HepG2 (cell line): ENCODE measurements around the gene COQ8B. TPM values are rescaled to one million over a fixed set of nuclear protein-coding genes. Genes with fewer than 3 reads are reported as not detected.

ENCODE experiments used
- ATAC-seq: fragments of 200-7000 bp; cut with Tn5 transposase; 3 replicates; pipeline ENCODE4 v1.9.1; 2020; ENCODE audit warnings: mild to moderate bottlenecking, moderate library complexity
- BruUV-seq: library from RNA; stranded (reverse); fragments of 400-500 nt; replicated peaks from 2 replicates; lab custom pipeline; 2021; lab: Mats Ljungman, UMichigan
- CTCF ChIA-PET: fragments of 300-600 bp; formaldehyde crosslinking; extraction: SDS; loops from one replicate; lab custom pipeline; 2021; ENCODE audit warnings: low total read pairs, inconsistent platforms, low intra/inter-chr PET ratio; lab: Yijun Ruan, JAX
- POLR2A ChIA-PET: fragments of 350-600 bp; sonication (Branson Sonifier 250); formaldehyde crosslinking; loops from one replicate; lab custom pipeline; 2020; ENCODE audit warnings: antibody characterized with exemption, inconsistent platforms; lab: Yijun Ruan, JAX
- DNase-seq: peaks from one replicate; pipeline ENCODE4 v3.0.0-alpha.2; 2015; ENCODE audit warnings: low spot score
- FAIRE-seq: peaks from 3 replicates; lab custom pipeline; 2011; peaks lifted over from hg19 to GRCh38; lab: Jason Lieb, UNC
- H2AFZ ChIP-seq: one replicate; pipeline ENCODE4 v1.6.1; 2011; ENCODE audit warnings: low read length, inconsistent platforms
- H3K27ac ChIP-seq: fragments of 300-600 bp; 3 replicates; pipeline ENCODE4 v1.8.0; 2011; ENCODE audit warnings: mixed run types, mild to moderate bottlenecking, mixed read lengths, low read length, inconsistent platforms; ENCODE audit not compliant: insufficient read depth; ENCODE audit errors: extremely low read length
- H3K27me3 ChIP-seq, 2 experiments: fragments of 200-600 bp in 1 of 2; 2 replicates in 1 of 2; 3 replicates in 1 of 2; pipeline versions ENCODE4 v1.6.0 to v1.8.0; 2011; ENCODE audit warnings: low read length in 2 of 2, mild to moderate bottlenecking in 2 of 2, moderate library complexity in 2 of 2, inconsistent platforms in 1 of 2; ENCODE audit not compliant: insufficient read depth in 2 of 2, control insufficient read depth in 1 of 2
- H3K36me3 ChIP-seq, 2 experiments: fragments of 200-600 bp in 1 of 2; replicated peaks in 1 of 2; 2 replicates in 1 of 2; 3 replicates in 1 of 2; pipeline versions ENCODE4 v1.5.1 to v1.8.0; 2011; ENCODE audit warnings: low read length in 2 of 2, inconsistent platforms in 1 of 2; ENCODE audit not compliant: insufficient read depth in 2 of 2, control insufficient read depth in 1 of 2
- H3K4me1 ChIP-seq: 2 replicates; pipeline ENCODE4 v1.5.1; 2012; ENCODE audit warnings: low read length, inconsistent platforms; ENCODE audit not compliant: insufficient read depth
- H3K4me2 ChIP-seq: 2 replicates; pipeline ENCODE4 v1.6.0; 2011; ENCODE audit warnings: low read depth, low read length, inconsistent platforms
- H3K4me3 ChIP-seq, 3 experiments: fragments of 200-600 bp in 1 of 3; sonication (generic), shearing (Covaris generic) in 1 of 3; replicated peaks in 1 of 3; 2 replicates each; pipeline ENCODE4 v1.5.1; 2011 to 2016; ENCODE audit warnings: low read length in 3 of 3, inconsistent platforms in 2 of 3, low read depth in 2 of 3, mild to moderate bottlenecking in 2 of 3, control low read depth in 1 of 3, mixed read lengths in 1 of 3; ENCODE audit not compliant: insufficient read depth in 1 of 3
- H3K79me2 ChIP-seq: one replicate; pipeline ENCODE4 v1.6.1; 2011; ENCODE audit warnings: low read length, inconsistent platforms; ENCODE audit not compliant: insufficient read depth
- H3K9ac ChIP-seq: 2 replicates; pipeline ENCODE4 v1.6.0; 2011; ENCODE audit warnings: mild to moderate bottlenecking, low read depth, low read length, inconsistent platforms; ENCODE audit not compliant: insufficient read depth
- H3K9me3 ChIP-seq: 2 replicates; pipeline ENCODE4 v1.5.1; 2012; ENCODE audit warnings: mild to moderate bottlenecking, low read length
- H4K20me1 ChIP-seq: 2 replicates; pipeline ENCODE4 v1.6.0; 2011; ENCODE audit warnings: inconsistent platforms, mild to moderate bottlenecking, low read length, moderate library complexity; ENCODE audit not compliant: insufficient read depth
- ATF1 ChIP-seq: IDR thresholded peaks from 2 replicates; pipeline ENCODE4 v1.6.1; 2016; ENCODE audit warnings: mild to moderate bottlenecking, control low read depth
- ISL2 ChIP-seq: sonication (generic); formaldehyde crosslinking; IDR thresholded peaks from 2 replicates; pipeline ENCODE4 v1.5.0; 2020; ENCODE audit warnings: missing genetic modification reagents
- SALL1 ChIP-seq: sonication (generic); formaldehyde crosslinking; IDR thresholded peaks from 2 replicates; pipeline ENCODE4 v1.8.0; 2022; ENCODE audit warnings: mild to moderate bottlenecking, missing genetic modification reagents
- TBX3 ChIP-seq: fragments of 450-650 bp; IDR thresholded peaks from 2 replicates; pipeline ENCODE4 v1.6.1; 2017; ENCODE audit warnings: antibody characterized with exemption, mild to moderate bottlenecking, inconsistent platforms, borderline replicate concordance
- ZBTB37 ChIP-seq: sonication (generic); formaldehyde crosslinking; IDR thresholded peaks from 2 replicates; pipeline ENCODE4 v1.4.0; 2020; ENCODE audit warnings: mild to moderate bottlenecking, missing genetic modification reagents
- ZFP82 ChIP-seq: sonication (generic); formaldehyde crosslinking; IDR thresholded peaks from 2 replicates; pipeline ENCODE4 v1.5.1; 2020; ENCODE audit warnings: mild to moderate bottlenecking, missing genetic modification reagents, borderline replicate concordance
- ZNF124 ChIP-seq: sonication (generic); formaldehyde crosslinking; IDR thresholded peaks from 2 replicates; pipeline ENCODE4 v1.4.0; 2020; ENCODE audit warnings: missing genetic modification reagents
- ZNF724P ChIP-seq: sonication (generic); formaldehyde crosslinking; IDR thresholded peaks from 2 replicates; pipeline ENCODE4 v1.8.0; 2022; ENCODE audit warnings: missing genetic modification reagents, borderline replicate concordance
- WGBS: methylation state at CpG from one replicate; pipeline ENCODE4 v1.1.6; 2017; ENCODE audit warnings: low lambda C conversion rate; 5-methylcytosine and 5-hydroxymethylcytosine counted together
- in situ Hi-C: cut with HindIII; loops from 2 replicates; pipeline ENCODE4 v1.10.0; 2017; ENCODE audit warnings: low pct_unique_long_range_greater_than_20kb; ENCODE audit not compliant: extremely low pct_ligation_motif_present
- intact Hi-C: fragments of 100-400 bp; cut with micrococcal nuclease; formaldehyde crosslinking; loops from one replicate; pipeline ENCODE4 v1.10.0; 2022; ENCODE audit not compliant: unreplicated experiment
- polyA plus RNA-seq, 8 experiments: library from polyadenylated mRNA; depleted of rRNA in 3 of 8; stranded (reverse) in 7 of 8; unstranded in 1 of 8; fragments of >200 nt; fragmentation: Illumina TruSeq in 4 of 8; extraction: Trizol in 4 of 8; gene quantifications; 2 replicates each; pipeline versions ENCODE4 v1.2.1 to v1.2.3, GENCODE V29; 2011 to 2016; ENCODE audit warnings: low read depth in 4 of 8, missing spikeins in 1 of 8, mixed read lengths in 1 of 8; ENCODE audit not compliant: insufficient read depth in 1 of 8
- total RNA-seq, 5 experiments: library from RNA; depleted of rRNA; stranded (reverse); fragments of >200 nt; fragmentation: Illumina TruSeq; extraction: Trizol; gene quantifications; 2 replicates each; pipeline ENCODE4 v1.2.3, GENCODE V29; 2016; ENCODE audit warnings: low read depth in 1 of 5

The COQ8B gene
- total and polyA plus RNA-seq, 2 of the 13 experiments (the other 11 are each of a cell fraction or from before 2014, with no cell fraction given), result 12.3 to 17.2 TPM

GRCh38 chr19:40668991-40669614 is 47.6 kb downstream of the COQ8B start (continued):
- TF ChIP-seq ZBTB37 (CRISPR knock-in tag), result no peak
- TF ChIP-seq ZNF124 (CRISPR knock-in tag), result no peak
- no peak for TF ChIP-seq ATF1 (CRISPR knock-in tag)
- no peak for TF ChIP-seq SALL1

- TF ChIP-seq ZNF724P, result no peak
- no peak for TF ChIP-seq TBX3
- no peak for TF ChIP-seq ISL2 (CRISPR knock-in tag)
- TF ChIP-seq ZFP82 (CRISPR knock-in tag), result no peak
- ChIA-PET POLR2A (no interaction called here), CTCF (no interaction called here)
- Histone ChIP-seq H3K79me2 (no peaks in the 10 kb centered on the region), H4K20me1 (no peaks in the 10 kb centered on the region), H3K9me3 (no peaks in the 10 kb centered on the region; the same call in 1 of the 2 replicates), H3K4me3 (no peak overlapping the region), H3K27ac (no peak overlapping the region), H3K4me1 (peaks cover 11% of the 10 kb centered on the region), H2AFZ (no peak overlapping the region), H3K36me3 (no peaks in the 10 kb centered on the region), H3K27me3 (peaks cover 3 to 9% of the 10 kb centered on the region in 2 experiments; a peak in 2 of 5 replicates), H3K9ac (no peak overlapping the region), H3K4me2 (no peak overlapping the region)
- no peak for ATAC-seq
- no TSS peak for BruUV-seq
- no peak for DNase-seq
- in situ Hi-C loops (loop anchor here (25.0 kb wide), 1 partner anchor 470 kb away; no protein-coding TSS in a partner anchor), intact Hi-C loops (loop anchor here (10.0 kb wide), 1 partner anchor 357 kb away; no protein-coding TSS in a partner anchor)
- FAIRE-seq, result no peak
- WGBS, result 100% methylated on average over 2 of the region's 14 CpGs
These were observed 49.1 kb downstream of the COQ8B start for GRCh38 chr19:40667602-40668001.
